ENCODE results near the gene NOTCH2NLA. TPM values are rescaled to one million over a fixed set of nuclear protein-coding genes. Genes with fewer than 3 reads are reported as not detected.
A peak's percentile ranks its signal among the peaks of the same experiment; 100 is the strongest.
"Not testable (repeated sequence)": the region's sequence is repeated elsewhere in the genome, so short reads cannot be mapped to it uniquely, and the experiment has no call there.

NOTCH2NLA gene
- total RNA-seq, 2 experiments from 2014 or later, result 21.7 to 25.3 TPM

DNA sequence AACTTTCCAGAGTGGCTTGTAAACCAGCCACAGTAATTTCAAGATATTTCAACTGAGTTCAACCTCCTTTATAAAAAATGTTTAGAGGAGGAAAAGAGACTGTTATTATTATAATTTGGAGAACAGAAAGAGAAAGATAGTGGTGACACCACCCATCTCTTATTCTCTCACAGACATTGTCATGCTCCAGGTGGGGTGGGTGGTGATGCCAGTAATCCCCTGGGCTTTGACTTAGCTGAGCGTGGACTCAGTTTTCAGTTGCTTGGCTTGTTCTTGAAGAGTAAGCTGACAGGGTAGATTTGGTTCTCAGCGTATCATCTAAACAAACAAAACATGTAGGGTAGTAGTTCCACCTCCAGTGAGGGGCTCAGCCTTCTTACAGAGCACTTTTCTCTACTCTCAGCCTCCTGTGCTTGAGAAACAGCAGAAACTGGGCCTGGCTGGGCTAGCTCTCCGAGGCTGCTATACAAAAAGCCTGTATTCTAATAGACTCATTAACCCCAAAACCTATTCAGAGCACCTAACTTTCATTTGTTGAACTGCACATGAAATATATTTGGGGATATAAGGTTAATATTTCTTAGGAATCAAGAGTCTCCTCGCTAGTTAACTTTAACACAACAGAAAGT, 25.9 kb upstream of the NOTCH2NLA start:
- CTCF ChIA-PET; H3K36me3 Mint-ChIP-seq (ENCODE audit: low read depth): not testable (repeated sequence)

GRCh38 chr1:146253249-146253855, 24.5 kb upstream of the NOTCH2NLA start:
- H3K36me3 Mint-ChIP-seq (ENCODE audit: low read depth); intact Hi-C loops (cut with micrococcal nuclease); H3K27ac Mint-ChIP-seq; H3K4me3 Mint-ChIP-seq; H3K4me1 Mint-ChIP-seq (ENCODE audit: low read depth); H3K9me3 Mint-ChIP-seq; H3K27me3 Mint-ChIP-seq (ENCODE audit: low read depth); CTCF ChIA-PET; DNase-seq: not testable (repeated sequence)

More for the DNA sequence above, 25.9 kb upstream of the NOTCH2NLA start:
- DNase-seq; H3K9me3 Mint-ChIP-seq; intact Hi-C loops (cut with micrococcal nuclease); H3K27me3 Mint-ChIP-seq (ENCODE audit: low read depth); H3K4me1 Mint-ChIP-seq (ENCODE audit: low read depth); H3K27ac Mint-ChIP-seq; H3K4me3 Mint-ChIP-seq: not testable (repeated sequence)

- H3K4me1 Mint-ChIP-seq (ENCODE audit: low read depth); H3K4me3 Mint-ChIP-seq; H3K9me3 Mint-ChIP-seq; H3K36me3 Mint-ChIP-seq (ENCODE audit: low read depth); H3K27ac Mint-ChIP-seq; DNase-seq; intact Hi-C loops (cut with micrococcal nuclease); CTCF ChIA-PET; H3K27me3 Mint-ChIP-seq (ENCODE audit: low read depth): not testable (repeated sequence)
These were observed 22.7 kb upstream of the NOTCH2NLA start for GRCh38 chr1:146251523-146251922.

DNA sequence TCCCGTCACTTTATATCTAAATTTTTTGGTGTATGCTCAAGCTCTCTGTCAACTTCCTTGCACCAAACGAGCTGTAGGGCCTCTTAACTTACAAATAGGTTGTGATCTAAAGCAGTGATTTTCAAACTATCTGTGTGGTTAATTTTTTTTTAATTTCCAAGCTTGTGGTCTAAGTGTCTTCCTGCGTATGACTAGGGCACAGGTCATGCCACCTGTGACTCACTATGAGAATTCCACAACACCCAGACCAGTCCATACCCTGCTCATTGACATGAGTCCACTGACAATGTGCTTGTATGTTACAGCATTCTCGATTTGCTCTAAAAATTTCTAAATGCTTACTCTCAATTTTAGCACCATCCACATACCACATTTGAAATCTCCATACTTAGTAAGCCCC, 19.8 kb upstream of the NOTCH2NLA start:
- H3K27ac Mint-ChIP-seq; H3K36me3 Mint-ChIP-seq (ENCODE audit: low read depth); H3K4me1 Mint-ChIP-seq (ENCODE audit: low read depth); H3K27me3 Mint-ChIP-seq (ENCODE audit: low read depth); H3K9me3 Mint-ChIP-seq; CTCF ChIA-PET; DNase-seq; H3K4me3 Mint-ChIP-seq; intact Hi-C loops (cut with micrococcal nuclease): not testable (repeated sequence)

GRCh38 chr1:146236626-146237025, 7.8 kb upstream of the NOTCH2NLA start:
- DNase-seq; CTCF ChIA-PET; H3K27ac Mint-ChIP-seq; H3K36me3 Mint-ChIP-seq (ENCODE audit: low read depth); H3K4me3 Mint-ChIP-seq; H3K4me1 Mint-ChIP-seq (ENCODE audit: low read depth); H3K27me3 Mint-ChIP-seq (ENCODE audit: low read depth); H3K9me3 Mint-ChIP-seq; intact Hi-C loops (cut with micrococcal nuclease): not testable (repeated sequence)

DNA sequence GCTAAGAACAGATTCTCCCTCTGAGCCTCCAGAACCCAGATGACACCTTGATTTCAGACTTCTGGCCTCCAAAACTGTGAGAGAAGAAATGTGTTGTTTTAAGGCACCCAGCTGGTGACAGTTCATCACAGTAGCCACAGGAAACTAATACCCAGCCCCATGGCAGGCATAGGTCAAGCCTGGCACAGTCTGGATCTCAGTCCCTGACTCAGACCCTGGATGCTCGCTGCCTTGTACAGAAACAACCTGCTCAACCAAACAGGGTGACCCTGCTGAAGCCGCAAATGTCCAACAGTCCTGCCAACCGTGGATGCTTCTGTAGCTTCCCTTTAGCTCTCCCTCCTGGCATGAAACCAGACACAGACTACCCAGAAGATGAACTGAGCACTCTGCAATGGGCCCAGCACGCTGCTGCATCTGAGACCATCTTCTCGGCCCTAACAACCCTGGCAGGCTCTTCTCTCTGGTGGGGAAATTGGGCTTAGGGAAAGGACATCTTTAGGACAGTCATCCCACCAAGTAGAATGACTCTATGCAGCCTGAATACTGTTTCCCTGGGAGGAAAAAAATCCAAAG, 7.3 kb upstream of the NOTCH2NLA start:
- H3K4me3 Mint-ChIP-seq; H3K27me3 Mint-ChIP-seq (ENCODE audit: low read depth); H3K27ac Mint-ChIP-seq; H3K36me3 Mint-ChIP-seq (ENCODE audit: low read depth); DNase-seq; H3K4me1 Mint-ChIP-seq (ENCODE audit: low read depth); CTCF ChIA-PET; H3K9me3 Mint-ChIP-seq; intact Hi-C loops (cut with micrococcal nuclease): not testable (repeated sequence)

GRCh38 chr1:146228144-146228682, 608 bp downstream of the NOTCH2NLA start:
- H3K36me3 Mint-ChIP-seq (ENCODE audit: low read depth); H3K4me1 Mint-ChIP-seq (ENCODE audit: low read depth); DNase-seq; H3K9me3 Mint-ChIP-seq; CTCF ChIA-PET; H3K27me3 Mint-ChIP-seq (ENCODE audit: low read depth); H3K27ac Mint-ChIP-seq; intact Hi-C loops (cut with micrococcal nuclease): not testable (repeated sequence)
- peak overlapping the region; percentile 66 for H3K4me3 Mint-ChIP-seq

DNA sequence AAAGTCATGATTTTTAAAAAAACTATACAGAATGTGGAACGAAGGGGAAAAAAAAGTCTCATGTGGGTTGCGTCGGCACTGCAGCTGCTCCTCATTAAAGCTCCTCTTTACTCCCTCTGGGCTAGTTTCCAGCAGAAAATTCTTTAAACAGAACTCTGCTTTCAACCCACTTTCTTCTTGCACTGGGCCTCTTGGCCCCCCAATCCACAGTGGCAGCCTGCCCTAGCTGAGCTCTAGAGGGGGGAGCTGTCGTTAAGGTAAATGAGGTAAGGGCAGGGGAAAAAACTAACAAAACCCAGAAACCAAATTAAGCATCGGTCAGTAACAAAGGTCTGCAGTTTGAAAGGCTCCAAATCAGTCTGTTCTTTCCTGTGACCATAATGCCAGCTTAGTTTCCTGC, 54.3 kb downstream of the NOTCH2NLA start:
- H3K4me3 Mint-ChIP-seq; H3K4me1 Mint-ChIP-seq (ENCODE audit: low read depth); DNase-seq; H3K27ac Mint-ChIP-seq; H3K36me3 Mint-ChIP-seq (ENCODE audit: low read depth); intact Hi-C loops (cut with micrococcal nuclease); H3K9me3 Mint-ChIP-seq; CTCF ChIA-PET; H3K27me3 Mint-ChIP-seq (ENCODE audit: low read depth): not testable (repeated sequence)

- DNase-seq; H3K9me3 Mint-ChIP-seq; CTCF ChIA-PET; intact Hi-C loops (cut with micrococcal nuclease); H3K36me3 Mint-ChIP-seq (ENCODE audit: low read depth); H3K4me3 Mint-ChIP-seq; H3K4me1 Mint-ChIP-seq (ENCODE audit: low read depth); H3K27ac Mint-ChIP-seq; H3K27me3 Mint-ChIP-seq (ENCODE audit: low read depth): not testable (repeated sequence)
These were observed 61.1 kb downstream of the NOTCH2NLA start for GRCh38 chr1:146167740-146168139.

GRCh38 chr1:146167273-146167672, 61.5 kb downstream of the NOTCH2NLA start:
- CTCF ChIA-PET; H3K4me1 Mint-ChIP-seq (ENCODE audit: low read depth); H3K27me3 Mint-ChIP-seq (ENCODE audit: low read depth); DNase-seq; H3K27ac Mint-ChIP-seq; H3K36me3 Mint-ChIP-seq (ENCODE audit: low read depth); H3K4me3 Mint-ChIP-seq; intact Hi-C loops (cut with micrococcal nuclease); H3K9me3 Mint-ChIP-seq: not testable (repeated sequence)

- H3K27me3 Mint-ChIP-seq (ENCODE audit: low read depth); intact Hi-C loops (cut with micrococcal nuclease); H3K4me1 Mint-ChIP-seq (ENCODE audit: low read depth); H3K4me3 Mint-ChIP-seq; H3K36me3 Mint-ChIP-seq (ENCODE audit: low read depth); CTCF ChIA-PET; H3K9me3 Mint-ChIP-seq; H3K27ac Mint-ChIP-seq: not testable (repeated sequence)
- DNase-seq, result peak; percentile 25
These were observed 84.4 kb downstream of the NOTCH2NLA start, which contains the start of gene NBPF10 for GRCh38 chr1:146144465-146144864. Gene NBPF10, minus strand, starts transcription at chr1:146144804. Its CDS starts 35 bp downstream, at chr1:146144769.

Measured in activated naive CD4-positive, alpha-beta T cell treated with anti-CD3 and anti-CD28 coated beads for 36 hours (primary cell).